ENCODE data around the gene PXMP2.

GRCh38 chr12:132673288-132674179 is 13.9 kb upstream of the PXMP2 start:
- no peak for TF ChIP-seq POLR2A (IDR thresholded peaks at IDR 0.05; ENCODE audit: low read depth, low read length)
- no peak for TF ChIP-seq POLR2AphosphoS5 (IDR thresholded peaks at IDR 0.05; ENCODE audit: low read depth, low read length)
- no peak for TF ChIP-seq TAF1 (IDR thresholded peaks at IDR 0.05; ENCODE audit: borderline replicate concordance, low read depth, low read length)

All from GM12892 (cell line).